CD4-positive, alpha-beta T cell treated with Interleukin-21 for 1 hour (primary cell): ENCODE measurements around the gene IQGAP2.

Experiments used
- DNase-seq: peaks from one replicate; pipeline ENCODE4 v3.0.0-alpha.2; 2020

The IQGAP2 gene

GRCh38 chr5:76385540-76385939, 17.5 kb upstream of the IQGAP2 start:
- DNase-seq: no peak

DNA sequence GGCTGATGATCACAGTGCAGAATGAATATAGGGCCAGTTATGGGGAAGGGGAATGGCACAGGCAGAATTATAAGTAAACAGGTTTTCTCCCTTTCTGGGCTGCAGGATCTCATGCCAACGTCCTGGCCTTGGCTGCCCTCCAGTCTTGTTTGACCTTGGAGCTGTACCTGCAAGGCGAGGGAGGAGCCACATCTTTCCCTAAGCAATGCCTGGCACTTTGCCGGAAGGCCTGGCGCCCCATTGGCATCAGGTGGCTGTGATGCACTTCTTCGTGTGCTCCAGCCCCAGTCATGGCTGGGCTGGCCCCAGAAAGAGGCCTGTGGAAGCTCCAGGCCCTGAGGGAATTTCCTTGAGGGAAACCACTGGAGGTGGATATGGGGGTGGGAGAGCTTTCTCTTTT, 16.7 kb upstream of the IQGAP2 start:
- DNase-seq: no peak

GRCh38 chr5:76388236-76388635, 14.8 kb upstream of the IQGAP2 start:
- no peak for DNase-seq

- no peak for DNase-seq
These were observed 14.1 kb upstream of the IQGAP2 start for GRCh38 chr5:76388791-76389512.

DNA sequence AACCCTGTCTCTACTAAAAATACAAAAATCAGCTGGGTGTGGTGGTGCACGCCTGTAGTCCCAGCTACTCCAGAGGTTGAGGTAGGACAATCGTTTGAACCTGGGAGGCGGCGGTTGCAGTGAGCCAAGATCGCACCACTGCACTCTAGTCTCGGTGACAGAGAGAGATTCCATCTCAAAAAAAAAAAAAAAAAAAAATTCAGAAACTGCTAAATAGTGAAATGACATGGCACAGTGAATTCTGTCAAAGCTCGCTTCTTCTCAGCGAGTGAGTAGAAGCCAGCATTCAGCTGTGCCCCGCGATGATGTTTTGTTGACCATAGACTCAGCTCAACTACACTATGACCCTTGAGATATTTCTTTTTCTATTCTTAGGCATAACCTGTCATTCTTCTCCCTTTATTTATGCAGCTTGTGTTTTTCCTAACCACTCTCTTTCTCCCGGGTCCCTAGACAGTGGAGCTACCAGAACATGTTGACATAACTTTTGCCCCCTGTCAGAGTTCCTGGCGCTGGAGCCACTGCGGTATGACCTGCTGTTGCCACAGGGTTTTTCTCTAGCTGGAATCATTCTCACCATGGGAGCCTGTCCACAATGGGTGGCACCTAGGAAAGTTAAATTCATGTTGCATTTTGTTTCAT, 13.5 kb upstream of the IQGAP2 start:
- DNase-seq: no peak

DNA sequence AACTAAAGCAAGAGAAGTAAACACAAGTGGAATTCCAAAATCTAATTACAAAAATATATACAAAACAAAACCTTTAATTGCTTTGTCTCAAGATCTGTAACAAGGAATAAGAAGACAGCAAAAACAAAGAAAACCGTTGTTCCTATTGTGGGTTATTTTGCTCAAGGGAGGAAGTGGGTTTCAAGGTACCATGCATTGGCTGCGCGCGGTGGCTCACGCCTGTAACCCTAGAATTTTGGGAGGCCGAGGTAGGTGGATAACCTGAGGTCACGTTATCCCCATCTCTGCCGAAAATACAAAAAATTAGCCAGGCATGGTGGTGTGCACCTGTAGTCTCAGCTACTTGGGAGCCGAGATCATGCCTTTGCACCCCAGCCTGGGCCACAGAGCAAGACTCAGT, 12.1 kb upstream of the IQGAP2 start:
- DNase-seq: peak; percentile 45

GRCh38 chr5:76393035-76393680, 9.9 kb upstream of the IQGAP2 start:
- DNase-seq: peak; percentile 36

- no peak for DNase-seq
These were observed 5.9 kb upstream of the IQGAP2 start for GRCh38 chr5:76397200-76397599.

DNA sequence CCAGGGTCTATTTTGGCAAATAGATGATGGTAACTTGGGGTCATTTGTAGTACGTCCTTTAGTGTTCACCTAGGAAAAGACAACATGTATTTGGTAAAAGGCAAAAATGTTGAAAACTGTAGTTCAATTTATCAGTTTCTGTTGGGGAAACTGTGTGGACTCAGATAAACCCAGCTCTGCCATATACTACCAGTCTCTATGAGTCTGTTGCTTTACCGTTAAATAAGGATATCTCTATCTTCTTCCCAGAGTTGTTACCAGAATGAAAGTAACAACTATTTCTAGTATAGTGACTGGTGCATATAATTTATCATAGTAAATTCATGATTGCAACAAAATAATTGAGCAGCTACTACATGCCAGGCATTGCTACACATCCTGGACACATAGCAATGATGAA, 3.8 kb upstream of the IQGAP2 start:
- no peak for DNase-seq

DNA sequence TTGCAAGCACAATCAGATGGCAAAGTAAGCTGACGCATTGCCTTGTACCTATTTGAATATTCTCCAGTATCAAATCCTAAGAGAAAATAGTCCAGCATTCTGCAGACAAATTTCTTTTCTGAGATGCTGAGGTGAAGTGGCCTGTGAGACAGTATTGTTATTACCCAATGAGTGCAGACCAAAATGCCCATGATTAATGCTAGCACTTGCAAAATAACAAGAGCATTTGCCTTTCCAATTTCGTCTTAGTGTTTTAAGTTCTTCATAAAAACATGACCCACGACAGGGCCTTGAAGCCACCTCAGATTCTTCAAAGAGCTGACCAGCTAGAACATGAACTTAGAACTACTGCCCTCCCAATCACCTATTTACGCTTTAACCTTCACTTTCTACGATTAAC, 2.6 kb upstream of the IQGAP2 start:
- DNase-seq: no peak

DNA sequence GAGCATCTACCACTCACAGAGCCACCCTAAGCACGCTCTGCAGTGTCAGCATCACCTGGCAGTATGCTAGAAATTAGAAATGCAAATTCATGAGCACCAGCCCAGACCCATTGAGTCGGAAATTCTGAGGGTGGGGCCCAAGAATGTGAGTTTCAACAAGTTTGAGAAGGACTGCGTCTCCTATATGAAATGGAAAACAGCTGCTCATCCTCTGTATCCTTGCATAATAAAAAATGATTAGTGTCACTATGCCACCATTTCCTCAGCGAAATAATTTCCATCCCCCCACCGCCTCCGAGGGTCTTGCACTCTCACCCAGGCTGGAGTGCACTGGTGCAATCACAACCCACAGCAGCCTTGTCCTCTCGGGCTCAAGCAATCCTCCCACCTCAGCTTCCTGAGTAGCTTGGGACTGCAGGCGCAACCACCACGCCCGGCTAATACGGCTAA, 1.3 kb upstream of the IQGAP2 start:
- peak; percentile 28 for DNase-seq

DNA sequence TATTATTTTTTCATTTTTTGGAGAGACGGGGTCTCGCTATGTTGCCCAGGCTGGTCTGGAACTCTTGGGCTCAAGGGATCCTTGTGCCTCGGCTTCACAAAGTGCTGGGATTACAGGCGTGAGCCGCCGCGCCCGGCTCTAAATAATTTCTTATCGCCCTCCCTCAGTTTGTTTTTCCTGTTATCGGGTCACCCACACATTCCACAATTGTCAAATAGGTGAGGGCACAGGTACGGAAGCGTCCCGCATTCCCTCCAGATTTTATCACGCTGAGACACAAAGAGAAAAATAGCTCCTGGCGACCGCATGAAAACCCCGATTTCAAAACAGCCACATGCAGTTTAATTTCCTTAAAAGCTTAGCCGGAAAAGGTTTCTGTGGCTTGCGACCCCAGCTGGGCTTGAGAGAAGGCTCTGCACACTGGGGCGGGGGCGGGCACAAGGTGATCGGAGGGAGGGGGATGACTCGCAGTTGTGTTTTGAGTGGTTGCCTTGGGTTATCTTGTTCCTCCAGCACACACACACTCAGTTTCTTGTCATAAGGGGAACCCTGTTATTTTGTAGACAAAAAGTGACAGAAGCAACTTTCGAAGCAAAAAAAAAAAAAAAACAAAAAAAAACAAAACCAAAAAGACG, 717 bp upstream of the IQGAP2 start:
- DNase-seq: peak; percentile 88

DNA sequence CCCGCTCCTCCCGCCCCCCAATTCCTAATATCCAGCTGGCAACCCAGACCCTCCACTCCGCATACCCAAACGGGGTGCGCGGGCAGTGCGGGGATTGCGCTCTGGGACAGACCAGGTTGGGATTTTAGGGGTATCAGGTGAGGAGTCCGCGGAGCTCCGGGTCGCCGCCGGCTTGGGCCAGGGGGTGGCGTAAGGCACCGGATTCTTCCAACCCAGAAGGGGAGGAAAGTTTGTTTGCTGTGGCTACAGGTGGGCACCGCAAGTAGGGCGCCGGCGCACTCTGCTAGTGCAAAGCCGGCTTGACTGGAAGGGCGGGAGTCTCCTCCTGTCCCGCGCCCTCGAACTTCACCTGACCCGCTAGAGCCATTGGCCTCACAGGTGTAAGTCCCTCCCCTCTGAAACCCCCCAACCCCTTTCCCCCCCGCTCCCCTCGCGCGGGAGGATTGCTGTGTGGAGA, 709 bp downstream of the IQGAP2 start:
- DNase-seq: peak; percentile 74

DNA sequence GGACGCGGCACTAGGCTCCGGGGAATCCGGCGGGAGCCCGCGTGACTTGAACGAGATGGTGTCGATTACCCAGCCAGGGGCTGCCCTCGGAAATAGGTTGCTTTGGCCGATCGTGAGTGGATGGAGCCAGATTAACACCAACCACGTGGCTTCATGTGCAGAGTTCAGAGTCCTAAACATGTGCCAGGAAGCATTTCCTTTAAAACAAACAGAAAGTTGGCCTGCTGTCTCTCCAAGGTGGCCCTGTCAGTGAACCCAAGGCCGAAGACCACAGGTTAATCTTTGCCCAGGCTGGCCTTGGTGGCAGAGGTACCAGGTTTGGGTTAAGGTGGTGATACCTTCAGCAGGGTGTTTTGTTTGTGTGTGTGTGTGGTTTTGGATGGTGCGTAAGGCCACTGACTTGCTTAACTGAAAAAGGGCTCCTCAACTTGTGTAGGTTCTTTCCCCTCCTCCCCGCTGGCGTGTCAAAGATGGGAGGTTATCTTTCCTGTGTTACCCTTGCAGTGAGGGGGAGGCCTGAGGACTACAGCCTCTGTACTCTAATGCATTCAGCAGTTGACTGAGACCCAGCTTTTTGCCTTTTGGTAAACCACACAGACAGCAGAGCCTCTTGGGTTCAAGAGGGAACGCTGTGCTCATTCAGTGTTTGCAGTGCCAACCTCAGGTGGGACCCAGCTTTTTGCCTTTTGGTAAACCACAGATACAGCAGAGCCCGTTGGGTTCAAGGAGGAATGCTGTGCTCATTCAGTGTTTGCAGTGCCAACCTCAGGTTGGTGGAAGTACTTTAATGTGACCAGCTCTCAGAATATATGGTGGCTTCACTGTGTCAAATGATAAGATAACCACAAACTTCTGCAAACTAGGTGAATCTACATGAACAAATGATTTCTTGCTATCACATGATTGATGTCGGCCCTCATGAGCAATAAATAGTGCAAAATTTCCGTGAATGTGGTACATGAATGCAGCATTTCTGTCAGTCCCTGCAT, 1.4 kb downstream of the IQGAP2 start:
- peak; percentile 81 for DNase-seq

- no peak for DNase-seq
These were observed 2.9 kb downstream of the IQGAP2 start for GRCh38 chr5:76406014-76406413.

DNA sequence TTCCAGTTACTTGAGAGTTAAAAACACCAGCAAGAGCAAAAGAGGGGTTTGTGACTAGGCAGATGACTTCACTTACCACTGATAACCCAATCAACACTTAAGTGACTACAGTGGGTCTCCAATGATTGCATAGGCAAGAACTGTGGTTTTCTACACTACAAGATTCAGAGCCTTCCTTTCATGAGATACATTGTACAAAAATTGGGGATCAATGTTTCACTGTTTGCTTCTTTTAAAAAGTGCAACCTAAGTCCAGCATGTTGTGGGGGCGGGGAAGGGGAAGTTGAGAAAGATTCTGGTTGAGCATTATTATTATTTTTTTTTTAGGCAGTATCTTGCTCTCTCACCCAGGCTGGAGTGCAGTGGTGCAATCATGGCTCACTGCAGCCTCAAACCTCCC, 3.6 kb downstream of the IQGAP2 start:
- no peak for DNase-seq

- no peak for DNase-seq
These were observed 5.1 kb downstream of the IQGAP2 start for GRCh38 chr5:76408104-76408654.

- DNase-seq: no peak
These were observed 9.4 kb downstream of the IQGAP2 start for GRCh38 chr5:76412511-76412910.

- no peak for DNase-seq
These were observed 10.7 kb downstream of the IQGAP2 start for GRCh38 chr5:76413746-76414145.

DNA sequence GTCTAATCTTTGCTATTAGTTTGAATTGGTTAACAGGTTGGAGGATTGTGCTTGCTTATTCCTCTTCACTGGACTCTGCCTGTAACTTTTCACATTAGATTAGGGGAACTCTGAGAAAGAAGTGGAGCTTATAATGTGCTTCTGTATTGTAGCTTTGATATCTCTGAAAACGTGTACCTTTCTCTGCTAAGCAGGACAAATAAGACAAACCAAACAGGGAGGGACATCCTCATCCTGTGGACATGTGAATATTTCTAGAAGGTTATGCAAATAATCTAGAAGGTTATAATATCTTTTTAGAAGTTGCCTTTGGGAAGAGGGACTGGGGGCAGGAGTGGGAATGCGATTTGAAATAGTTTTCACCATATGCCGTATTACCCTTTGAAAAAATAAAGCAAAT, 11.7 kb downstream of the IQGAP2 start:
- DNase-seq: no peak

- no peak for DNase-seq
These were observed 12.8 kb downstream of the IQGAP2 start for GRCh38 chr5:76415855-76416254.
